ENCODE measurements around the gene DESI1.
"Not testable (repeated sequence)": the region's sequence is repeated elsewhere in the genome, so short reads cannot be mapped to it uniquely, and the experiment has no call there.

The DESI1 gene

DNA sequence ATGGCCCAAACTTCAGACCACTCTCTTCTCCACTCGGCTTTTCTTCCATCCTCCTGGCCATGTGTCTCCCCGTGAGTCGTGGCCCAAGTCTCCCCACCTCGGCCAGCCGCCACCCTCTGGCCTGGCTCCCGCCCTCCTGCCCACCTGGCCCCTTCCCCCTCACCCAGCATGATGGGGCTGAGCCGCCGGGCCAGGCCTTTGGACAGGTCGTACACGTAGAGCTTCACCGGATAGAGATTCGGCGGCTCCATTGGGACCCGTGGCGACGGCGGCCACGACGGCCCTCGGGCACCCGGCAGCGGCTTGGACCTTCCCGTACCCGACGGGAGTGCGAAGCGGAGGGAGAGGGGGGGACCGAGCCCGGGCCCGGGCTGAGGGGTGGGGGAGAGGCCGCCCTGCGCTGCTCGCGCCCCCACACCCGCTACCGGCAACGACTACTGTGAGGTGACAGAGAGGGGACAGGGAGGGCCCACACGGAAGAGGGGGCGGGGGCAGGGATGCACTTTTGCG is at the start of gene DESI1:
Gene DESI1 (minus strand): TSS at position 455 of the 510 bp plus-strand sequence. CDS start 204 bp downstream, at position 251.
- peak in 1 of 4 experiments; percentile 36 for DNase-seq

DNA sequence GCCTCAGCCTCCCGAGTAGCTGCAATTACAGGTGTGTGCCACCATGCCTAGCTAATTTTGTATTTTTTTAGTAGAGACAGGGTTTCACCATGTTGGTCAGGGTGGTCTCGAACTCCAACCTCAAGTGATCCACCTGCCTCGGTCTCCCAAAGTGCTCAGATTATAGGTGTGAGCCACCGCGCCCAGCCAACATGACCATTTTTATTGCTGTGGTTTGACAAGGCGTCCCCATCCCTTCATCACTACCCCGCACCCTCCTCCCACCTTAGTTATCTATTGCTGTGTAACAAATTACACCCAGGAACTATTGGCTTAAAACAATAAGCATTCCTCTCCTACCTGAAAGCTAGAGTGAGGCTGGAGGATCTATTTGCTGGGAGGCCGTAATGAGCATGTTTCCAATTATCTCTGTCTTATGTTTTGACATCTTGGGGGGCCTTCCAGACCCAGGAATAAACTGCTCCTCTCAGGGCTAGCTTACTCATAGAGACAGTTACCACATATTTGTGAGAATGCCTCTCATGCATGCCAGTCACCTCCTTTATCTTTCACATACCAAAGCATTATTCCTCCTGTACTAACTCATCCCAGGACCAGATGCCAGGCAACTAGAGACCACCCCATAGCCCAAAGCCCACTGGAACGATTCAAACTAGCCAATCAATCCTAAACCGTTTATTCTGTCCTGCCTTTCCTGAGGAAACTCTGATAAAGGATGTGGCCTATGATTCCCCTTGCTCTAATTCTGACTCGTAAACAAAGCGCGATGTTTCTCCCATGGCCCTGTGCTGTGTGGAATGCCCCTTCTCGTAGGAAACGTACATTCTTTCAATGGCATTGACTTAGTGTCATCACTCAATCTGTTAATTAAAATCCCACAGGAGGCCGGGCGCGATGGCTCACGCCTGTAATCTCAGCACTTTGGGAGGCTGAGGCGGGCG is 48.4 kb upstream of the DESI1 start:
- no peak for DNase-seq

DNA sequence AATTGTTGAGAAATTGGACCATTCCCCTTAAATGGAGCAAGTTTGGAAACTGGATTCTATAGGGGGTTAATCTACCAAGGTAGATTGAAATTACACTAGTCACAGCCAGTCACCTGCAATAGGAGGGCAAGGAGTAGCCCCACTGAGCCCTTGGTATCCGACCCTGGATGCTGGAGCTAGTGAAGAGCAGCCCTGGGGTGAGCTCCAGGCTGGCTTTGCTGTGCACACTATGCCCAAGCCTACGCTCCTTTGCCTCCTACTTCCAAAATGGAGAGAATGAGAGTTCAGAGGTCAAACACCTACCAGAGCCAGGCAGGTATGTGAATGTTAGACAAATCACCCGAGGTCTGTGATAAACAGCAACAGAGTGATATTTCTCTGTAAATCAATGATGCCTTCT is 44.1 kb upstream of the DESI1 start:
- no peak for DNase-seq

- DNase-seq: no peak
Observed at GRCh38 chr22:41664490-41664889, 43.6 kb upstream of the DESI1 start.

DNA sequence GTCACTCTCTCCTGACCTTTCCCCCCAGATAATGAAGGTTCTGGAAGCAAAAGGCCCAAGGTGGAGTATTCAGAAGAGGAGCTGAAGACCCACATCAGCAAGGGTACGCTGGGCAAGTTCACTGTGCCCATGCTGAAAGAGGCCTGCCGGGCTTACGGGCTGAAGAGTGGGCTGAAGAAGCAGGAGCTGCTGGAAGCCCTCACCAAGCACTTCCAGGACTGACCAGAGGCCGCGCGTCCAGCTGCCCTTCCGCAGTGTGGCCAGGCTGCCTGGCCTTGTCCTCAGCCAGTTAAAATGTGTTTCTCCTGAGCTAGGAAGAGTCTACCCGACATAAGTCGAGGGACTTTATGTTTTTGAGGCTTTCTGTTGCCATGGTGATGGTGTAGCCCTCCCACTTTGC is 42.8 kb upstream of the DESI1 start:
- not testable (repeated sequence) for DNase-seq

DNA sequence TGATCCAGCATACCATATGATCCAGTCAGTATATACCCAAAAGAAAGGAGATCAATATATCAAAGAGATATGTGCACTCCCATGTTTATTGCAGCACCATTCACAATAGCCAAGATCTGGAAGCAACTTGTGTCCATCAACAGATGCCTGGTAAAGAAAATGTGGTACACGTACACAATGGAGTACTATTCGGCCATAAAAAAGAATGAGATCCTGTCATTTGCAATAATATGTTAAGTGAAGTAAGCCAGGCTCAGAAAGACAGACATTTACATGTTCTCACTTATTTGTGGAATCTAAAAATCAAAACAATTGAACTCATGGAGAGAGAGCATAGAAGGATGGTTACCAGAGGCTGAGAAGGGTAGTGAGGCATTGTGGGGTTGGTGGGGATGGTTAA is 40.9 kb upstream of the DESI1 start:
- no peak for DNase-seq

DNA sequence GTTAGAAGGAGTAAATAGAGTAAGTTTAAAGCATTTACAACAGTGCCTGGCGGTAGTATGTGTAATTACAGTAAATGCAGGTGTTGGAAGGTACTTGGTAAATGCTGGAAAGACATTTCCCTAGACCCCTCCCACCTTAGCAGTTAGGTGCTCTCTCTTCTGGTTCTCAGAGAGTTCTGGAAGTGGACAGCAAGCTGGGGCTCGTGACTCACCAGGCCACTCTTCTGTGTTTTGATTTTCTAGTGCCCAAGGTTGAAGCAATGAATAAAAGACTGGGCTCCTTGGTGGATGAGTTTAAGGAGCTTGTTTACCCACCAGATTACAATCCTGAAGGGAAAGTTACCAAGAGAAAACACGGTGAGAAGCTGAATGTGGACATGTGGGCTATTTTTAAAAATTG is 40.2 kb upstream of the DESI1 start:
- no peak for DNase-seq

DNA sequence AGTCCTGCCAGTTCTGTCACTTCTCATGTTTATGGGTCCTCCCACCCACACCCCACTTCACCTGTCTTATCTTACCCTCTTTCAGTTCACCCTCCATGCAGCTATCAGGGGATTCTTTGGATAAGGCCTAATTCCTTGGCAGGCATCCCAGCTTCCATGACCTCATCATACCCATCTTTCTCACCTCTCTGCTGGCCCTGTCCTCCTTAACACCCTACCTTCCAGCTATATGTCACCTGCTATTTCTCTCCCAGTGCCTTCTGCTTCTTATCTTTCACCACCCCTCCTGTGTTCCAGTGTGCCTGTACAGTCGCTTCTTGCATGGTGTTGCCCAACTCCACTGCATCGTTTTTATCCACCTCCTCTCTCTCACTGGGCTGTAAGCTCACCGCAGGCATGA is 39.6 kb upstream of the DESI1 start:
- no peak for DNase-seq

GRCh38 chr22:41659941-41660340 is 39.1 kb upstream of the DESI1 start:
- DNase-seq: no peak

DNA sequence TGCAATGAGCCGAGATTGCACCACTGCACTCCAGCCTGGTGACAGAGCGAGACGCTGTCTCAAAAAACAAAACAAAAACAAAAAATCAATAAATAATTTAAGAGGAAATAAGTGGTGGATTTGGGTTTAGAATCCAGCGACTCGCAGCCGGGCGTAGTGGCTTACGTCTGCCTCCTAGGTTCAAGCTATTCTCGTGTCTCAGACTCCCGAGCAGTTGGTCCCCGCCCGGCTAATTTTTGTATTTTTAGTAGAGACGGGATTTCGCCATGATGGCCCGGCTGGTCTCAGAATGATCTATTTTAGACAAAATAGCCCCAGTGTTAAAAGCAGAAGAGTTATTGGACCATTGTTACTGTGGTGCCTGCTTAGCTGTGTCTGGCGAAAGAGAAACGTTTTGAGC is 38.0 kb upstream of the DESI1 start:
- no peak for DNase-seq

- DNase-seq: no peak
Observed at GRCh38 chr22:41657709-41658108, 36.9 kb upstream of the DESI1 start.

DNA sequence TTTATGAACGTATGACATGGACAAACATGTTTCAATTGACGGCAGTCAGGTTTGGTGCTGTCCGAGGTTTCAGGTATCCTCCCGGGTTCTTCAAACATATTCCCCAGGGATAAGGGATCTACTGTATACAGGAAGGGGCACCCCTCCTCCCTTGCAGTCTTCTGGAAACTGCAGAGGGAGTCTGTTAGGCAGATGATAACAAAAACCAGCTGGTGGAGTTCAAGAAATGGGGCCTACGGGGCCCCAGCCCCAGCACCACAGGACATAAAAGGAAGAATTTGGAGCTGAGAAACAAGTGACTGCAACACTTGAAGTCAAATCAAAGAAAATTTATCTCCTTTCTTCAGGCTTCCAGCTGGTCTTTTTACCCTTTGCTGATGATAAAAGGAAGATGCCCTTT is 35.7 kb upstream of the DESI1 start:
- no peak for DNase-seq

DNA sequence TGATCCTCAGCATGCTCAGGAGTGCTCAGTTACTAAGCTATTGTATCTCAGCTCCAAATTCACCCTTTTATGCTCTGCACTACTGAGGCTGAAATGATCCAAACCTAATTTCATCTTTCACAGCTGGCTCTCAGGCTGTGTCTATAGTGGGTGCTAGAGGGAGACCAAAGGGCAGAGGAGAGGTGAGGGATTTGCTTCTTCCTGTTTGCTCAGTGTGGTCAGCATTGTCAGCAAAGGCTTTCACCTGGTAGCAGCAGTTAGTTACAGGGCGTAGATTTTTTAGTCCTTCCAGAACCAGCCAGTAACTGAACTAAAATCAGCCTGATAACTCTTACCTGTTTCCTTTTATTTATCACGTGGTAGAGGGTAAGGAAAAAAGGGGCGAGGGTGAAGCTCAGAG is 33.5 kb upstream of the DESI1 start:
- DNase-seq: no peak

- no peak for DNase-seq
Observed at GRCh38 chr22:41650821-41651220, 30.0 kb upstream of the DESI1 start.

DNA sequence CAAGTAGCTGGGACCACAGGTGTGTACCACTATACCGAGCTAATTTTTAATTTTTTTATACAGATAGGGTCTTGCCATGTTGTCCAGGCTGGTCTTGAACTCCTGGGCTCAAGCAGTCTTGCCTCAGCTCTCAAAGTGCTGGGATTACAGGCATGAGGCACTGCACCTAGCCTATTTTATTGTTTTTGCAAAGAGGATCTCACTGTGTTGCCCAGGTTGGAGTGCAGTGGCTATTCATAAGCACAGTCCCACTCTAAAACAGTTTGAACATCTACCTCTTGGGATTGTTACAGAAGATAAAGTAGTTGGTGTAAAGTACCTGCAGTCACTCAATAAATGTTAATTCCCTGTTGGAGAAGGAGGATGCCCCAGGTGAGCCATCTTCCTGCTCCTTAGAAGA is 29.4 kb upstream of the DESI1 start:
- DNase-seq: no peak

GRCh38 chr22:41648432-41648831 is 27.6 kb upstream of the DESI1 start:
- DNase-seq: no peak

GRCh38 chr22:41647771-41648170 is 26.9 kb upstream of the DESI1 start:
- no peak for DNase-seq

DNA sequence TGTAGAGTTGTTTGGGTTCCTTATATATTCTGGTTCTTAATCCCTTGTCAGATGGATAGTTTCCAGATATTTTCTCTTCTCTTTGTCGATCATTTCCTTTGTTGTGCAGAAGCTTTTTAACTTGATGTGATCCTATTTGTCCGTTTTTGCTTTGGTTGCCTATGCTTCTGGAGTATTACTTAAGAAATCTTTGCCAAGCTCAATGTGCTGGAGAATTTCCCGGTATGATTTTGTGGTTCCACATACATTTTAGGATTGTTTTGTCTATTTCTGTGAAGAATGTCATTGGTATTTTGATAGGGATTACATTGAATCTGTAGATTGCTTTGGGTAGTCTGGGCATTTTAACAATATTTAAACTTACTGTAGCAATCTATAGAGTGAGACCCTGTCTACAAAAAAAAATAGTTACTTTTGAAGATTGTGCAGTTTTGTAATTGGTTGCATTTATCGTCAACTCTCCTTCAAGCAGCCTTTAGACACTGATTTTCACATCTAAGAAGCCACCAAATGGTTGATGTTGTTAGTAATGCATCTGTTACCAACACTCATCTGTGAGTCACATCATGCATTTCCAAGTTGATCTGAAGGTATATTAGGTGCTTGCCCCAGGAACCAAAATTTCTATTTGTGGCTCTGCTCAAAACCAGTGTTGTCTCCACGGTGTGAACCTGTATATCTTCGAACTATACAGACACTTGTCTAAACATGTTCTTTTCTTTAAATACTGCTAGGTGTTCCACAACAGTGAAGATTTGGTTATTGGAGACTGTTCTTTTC is 21.7 kb upstream of the DESI1 start:
- DNase-seq: no peak

DNA sequence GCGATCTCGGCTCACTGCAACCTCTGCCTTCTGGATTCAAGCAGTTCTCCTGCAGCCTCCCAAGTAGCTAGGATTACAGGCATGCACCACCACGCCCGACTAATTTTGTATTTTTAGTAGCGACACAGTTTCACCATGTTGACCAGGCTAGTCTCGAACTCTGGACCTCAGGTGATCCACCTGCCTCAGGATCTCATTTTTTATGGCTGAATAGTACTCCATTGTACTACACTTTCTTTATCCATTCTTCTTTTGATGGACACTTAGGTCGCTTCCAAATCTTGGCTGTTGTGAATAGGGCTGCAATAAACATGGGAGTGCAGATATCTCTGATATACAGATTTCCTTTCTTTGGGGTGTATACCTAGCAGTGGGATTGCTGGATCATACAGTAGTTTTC is 21.0 kb upstream of the DESI1 start:
- no peak for DNase-seq

DNA sequence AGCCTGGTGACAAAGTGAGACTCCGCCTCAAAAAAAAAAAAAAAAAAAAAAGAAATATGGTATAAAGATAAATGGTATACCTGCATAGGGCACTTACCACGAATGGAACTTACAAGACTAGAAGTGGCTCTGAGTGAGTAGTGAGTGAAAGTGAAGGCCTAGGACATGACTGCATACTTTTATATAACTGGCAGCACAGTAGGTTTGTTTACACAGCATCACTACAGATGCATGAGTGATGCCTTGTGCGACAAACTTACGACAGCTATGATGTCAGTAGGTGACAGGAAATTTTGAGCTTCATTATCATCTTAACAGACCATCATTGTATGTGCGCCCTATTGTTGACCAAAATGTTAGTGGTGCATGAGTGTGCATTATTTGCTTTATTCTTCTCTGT is 17.9 kb upstream of the DESI1 start:
- no peak for DNase-seq

DNA sequence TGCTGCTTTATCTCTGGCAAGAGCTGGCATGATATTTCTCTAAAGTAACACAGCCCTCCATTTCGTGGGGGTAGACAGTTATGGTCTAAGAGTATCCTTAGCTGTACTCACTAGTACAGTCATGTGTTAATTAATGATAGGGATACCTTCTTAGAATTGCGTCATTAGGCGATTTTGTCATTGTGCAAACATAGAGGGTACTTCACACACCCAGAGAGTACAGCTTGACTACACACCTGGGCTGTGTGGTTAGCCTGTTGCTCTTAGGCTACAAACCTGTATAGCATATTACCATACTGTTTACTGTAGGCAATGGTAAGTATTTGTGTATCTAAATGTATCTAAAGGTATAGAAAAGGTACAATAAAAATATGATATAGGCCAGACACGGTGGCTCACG is 17.3 kb upstream of the DESI1 start:
- no peak for DNase-seq

GRCh38 chr22:41637623-41638022 is 16.8 kb upstream of the DESI1 start:
- not testable (repeated sequence) for DNase-seq

DNA sequence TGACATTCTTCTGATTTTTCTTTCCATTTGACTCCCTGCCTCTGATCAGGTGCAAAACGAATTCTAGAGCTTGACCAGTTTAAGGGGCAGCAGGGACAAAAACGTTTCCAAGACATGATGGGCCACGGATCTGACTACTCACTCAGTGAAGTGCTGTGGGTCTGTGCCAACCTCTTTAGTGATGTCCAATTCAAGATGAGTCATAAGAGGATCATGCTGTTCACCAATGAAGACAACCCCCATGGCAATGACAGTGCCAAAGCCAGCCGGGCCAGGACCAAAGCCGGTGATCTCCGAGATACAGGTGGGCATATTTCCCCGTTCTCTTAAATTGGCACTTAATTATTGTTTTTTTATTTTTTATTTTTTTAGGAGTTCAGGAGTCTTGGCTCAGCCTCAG is 15.6 kb upstream of the DESI1 start:
- DNase-seq: no peak

- DNase-seq: not testable (repeated sequence)
Observed at GRCh38 chr22:41634610-41635009, 13.8 kb upstream of the DESI1 start.

Measured in activated naive CD4-positive, alpha-beta T cell (primary cell).